ENCODE results near the gene TGFBI. TPM values are rescaled to one million over a fixed set of nuclear protein-coding genes. Genes with fewer than 3 reads are reported as not detected.

TGFBI gene
- total and polyA plus RNA-seq, 8 donors = 3.7 to 50.1 (median 14.3) TPM

DNA sequence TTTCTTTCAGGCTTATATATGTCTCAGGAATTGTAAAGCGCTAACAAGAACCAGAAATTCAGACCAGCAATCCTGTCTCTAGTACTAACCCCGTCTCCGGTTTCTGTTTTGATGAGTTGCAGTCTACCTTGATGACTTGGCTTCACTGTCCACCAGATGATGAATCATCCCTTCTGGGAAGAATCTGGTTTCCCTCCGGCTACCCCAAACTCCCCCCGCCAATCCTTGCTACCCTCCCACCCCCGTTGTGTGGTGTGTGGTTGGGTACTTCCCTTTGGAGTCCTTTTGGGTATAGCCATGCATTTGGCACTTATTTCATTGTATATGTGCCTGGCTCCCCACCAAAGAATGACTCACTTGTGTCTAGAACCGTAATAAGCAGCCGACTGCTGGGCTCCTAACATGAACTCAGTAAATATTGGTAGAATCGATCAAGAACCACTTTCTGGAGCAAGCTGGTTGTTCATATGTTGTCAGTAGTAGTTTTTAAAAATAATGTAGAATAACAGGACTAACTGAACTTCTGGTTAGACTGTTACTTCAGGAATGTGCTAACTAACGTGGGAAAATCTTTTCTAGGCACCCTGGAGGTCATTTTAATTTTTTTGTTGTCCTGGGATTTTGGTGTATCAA is 8.3 kb upstream of the TGFBI start:
- DNase-seq (peak in 3 of 6 donors; percentile 26 to 29 (median 27)), ATAC-seq (peak; percentile 50 to 72 (median 68)), FAIRE-seq (no peak)
- TF ChIP-seq, protein P1, sequence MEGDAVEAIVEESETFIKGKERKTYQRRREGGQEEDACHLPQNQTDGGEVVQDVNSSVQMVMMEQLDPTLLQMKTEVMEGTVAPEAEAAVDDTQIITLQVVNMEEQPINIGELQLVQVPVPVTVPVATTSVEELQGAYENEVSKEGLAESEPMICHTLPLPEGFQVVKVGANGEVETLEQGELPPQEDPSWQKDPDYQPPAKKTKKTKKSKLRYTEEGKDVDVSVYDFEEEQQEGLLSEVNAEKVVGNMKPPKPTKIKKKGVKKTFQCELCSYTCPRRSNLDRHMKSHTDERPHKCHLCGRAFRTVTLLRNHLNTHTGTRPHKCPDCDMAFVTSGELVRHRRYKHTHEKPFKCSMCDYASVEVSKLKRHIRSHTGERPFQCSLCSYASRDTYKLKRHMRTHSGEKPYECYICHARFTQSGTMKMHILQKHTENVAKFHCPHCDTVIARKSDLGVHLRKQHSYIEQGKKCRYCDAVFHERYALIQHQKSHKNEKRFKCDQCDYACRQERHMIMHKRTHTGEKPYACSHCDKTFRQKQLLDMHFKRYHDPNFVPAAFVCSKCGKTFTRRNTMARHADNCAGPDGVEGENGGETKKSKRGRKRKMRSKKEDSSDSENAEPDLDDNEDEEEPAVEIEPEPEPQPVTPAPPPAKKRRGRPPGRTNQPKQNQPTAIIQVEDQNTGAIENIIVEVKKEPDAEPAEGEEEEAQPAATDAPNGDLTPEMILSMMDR (IDR thresholded peaks at IDR 0.05) = no peak
- Histone ChIP-seq H3K27ac (peak overlapping the region in 1 of 4 donors; percentile 16), H3K9me3 (no peaks in the 10 kb centered on the region), H3K4me3 (no peak overlapping the region), H3K27me3 (no peaks in the 10 kb centered on the region), H3K36me3 (no peaks in the 10 kb centered on the region), H3K4me1 (peaks cover 0 to 7% (median 0%) of the 10 kb centered on the region in 3 donors)
- intact Hi-C loops (cut with DNase I) = no loop called here
- 59 to 65% methylated on average over 10 of the region's 10 CpGs for WGBS, 2 donors

DNA sequence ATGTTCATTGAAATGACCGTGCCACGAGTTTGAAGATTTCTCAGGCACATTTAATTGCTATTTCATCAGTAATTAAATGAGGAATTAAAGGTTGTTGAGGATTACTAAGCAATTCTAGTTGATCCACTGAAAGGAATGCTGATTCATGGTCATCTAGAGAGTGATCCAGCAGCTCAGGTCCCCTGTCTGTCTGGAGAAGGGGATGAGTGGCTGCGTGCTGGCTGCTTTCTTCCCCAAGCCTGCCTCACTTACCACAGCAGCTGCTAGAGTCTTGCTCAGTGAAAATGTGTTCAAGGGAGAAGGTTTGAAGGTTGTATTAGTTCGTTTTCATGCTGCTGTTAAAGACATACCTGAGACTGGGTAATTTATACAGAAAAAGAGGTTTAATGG is 7.8 kb upstream of the TGFBI start:
- no peaks in the 10 kb centered on the region for H3K36me3 ChIP-seq
- H3K4me3 ChIP-seq = no peak overlapping the region
- peaks cover 0 to 7% (median 0%) of the 10 kb centered on the region in 3 donors for H3K4me1 ChIP-seq
- intact Hi-C loops (cut with DNase I) = no loop called here
- ATAC-seq = peak in 1 of 4 donors; percentile 59
- 64 to 70% methylated on average over 4 of the region's 4 CpGs for WGBS, 2 donors
- H3K27ac ChIP-seq = no peak overlapping the region
- H3K9me3 ChIP-seq = no peaks in the 10 kb centered on the region
- no peak for DNase-seq
- no peak for FAIRE-seq
- no peaks in the 10 kb centered on the region for H3K27me3 ChIP-seq
- TF ChIP-seq, protein P1 (IDR thresholded peaks at IDR 0.05) = no peak

DNA sequence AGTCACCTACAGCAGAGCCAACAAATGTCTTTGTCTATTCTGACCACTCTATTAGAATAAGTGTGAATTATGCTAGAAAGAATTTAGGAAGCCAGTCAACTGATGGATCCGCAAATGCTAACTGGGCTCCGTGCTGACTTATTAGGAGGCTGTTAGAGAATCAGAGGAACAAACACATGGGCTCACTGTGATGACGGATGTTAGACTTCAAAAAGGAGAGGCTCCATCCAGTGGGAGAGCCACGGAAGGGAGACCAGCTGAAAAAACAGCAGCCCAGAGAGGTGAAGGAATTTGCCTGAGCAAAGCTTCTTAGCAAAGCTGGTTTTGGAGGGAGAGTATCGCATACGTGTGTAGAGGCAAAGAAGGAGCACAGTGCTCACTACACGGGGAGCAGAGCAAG is 5.8 kb upstream of the TGFBI start:
- H3K36me3 ChIP-seq = no peaks in the 10 kb centered on the region
- H3K27me3 ChIP-seq = no peaks in the 10 kb centered on the region
- H3K4me1 ChIP-seq = peaks cover 0 to 7% (median 0%) of the 10 kb centered on the region in 3 donors
- intact Hi-C loops (cut with DNase I) = no loop called here
- no peak for FAIRE-seq
- no peak overlapping the region for H3K27ac ChIP-seq
- TF ChIP-seq, protein P1 (IDR thresholded peaks at IDR 0.05) = no peak
- no peak for ATAC-seq
- WGBS, 2 donors = 88 to 89% methylated on average over 7 of the region's 7 CpGs
- DNase-seq = no peak
- no peaks in the 10 kb centered on the region for H3K9me3 ChIP-seq
- H3K4me3 ChIP-seq = no peak overlapping the region

DNA sequence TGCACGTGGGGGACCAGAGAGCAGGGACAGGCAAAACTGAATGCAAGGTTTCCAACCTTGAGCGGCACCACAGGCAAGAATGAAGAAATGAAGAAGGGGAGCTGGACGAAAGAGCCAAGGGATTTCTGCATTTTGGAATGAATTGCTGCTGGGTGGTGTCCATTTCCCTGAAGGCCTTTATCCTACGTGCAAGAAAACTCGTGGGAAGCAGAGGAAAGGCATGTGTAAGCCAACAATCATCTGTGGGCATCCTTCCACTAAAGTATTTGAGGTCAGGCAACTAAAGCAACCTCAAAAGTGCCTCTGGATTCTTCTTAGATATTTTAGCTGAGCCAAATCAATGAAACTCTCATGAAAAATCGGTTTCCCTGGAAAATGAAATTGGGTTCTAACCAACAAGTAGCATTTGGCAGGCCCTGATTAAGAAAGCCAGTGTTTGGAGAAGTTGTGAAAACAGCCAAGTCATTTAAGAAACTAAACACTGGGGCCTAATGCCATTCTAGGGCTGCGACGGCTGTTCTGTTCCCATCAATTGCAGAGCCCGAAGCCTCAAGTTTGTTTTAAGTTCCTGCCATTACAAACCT is 4.7 kb upstream of the TGFBI start:
- H3K27me3 ChIP-seq = no peaks in the 10 kb centered on the region
- no peaks in the 10 kb centered on the region for H3K36me3 ChIP-seq
- TF ChIP-seq, protein P1 (IDR thresholded peaks at IDR 0.05) = no peak
- H3K4me3 ChIP-seq = no peak overlapping the region
- no peak overlapping the region for H3K27ac ChIP-seq
- WGBS, 2 donors = 67 to 71% methylated on average over 9 of the region's 9 CpGs
- ATAC-seq (peak in 1 of 4 donors; percentile 26), FAIRE-seq (no peak), DNase-seq (peak in 1 of 6 donors; percentile 13)
- H3K9me3 ChIP-seq = no peaks in the 10 kb centered on the region
- peaks cover 0 to 7% (median under 1%) of the 10 kb centered on the region in 3 donors for H3K4me1 ChIP-seq
- intact Hi-C loops (cut with DNase I) = no loop called here

DNA sequence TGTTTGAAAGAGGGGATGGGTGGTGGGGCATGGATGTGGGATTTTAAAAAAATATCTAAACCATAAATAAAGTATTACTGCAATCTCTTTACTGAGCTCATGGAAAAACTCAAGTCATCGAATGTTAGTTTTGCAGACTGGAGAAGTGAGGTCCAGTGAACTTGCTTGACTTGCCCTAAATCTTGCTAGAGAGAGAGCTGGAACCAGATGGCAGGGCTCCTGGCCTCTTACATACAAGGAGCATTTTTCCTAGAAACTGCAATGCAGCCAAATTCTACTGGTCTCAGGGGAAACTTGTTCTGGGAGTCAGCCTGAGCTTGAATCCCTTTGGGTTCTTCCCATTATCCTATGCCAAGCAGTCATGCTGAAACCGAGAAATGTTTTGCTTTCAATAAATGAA is 2.9 kb upstream of the TGFBI start:
- TF ChIP-seq, protein P1 (IDR thresholded peaks at IDR 0.05) = no peak
- H3K27ac ChIP-seq = no peak overlapping the region
- peaks cover 0 to 4% (median 2%) of the 10 kb centered on the region in 3 donors for H3K4me1 ChIP-seq
- no peaks in the 10 kb centered on the region for H3K27me3 ChIP-seq
- H3K4me3 ChIP-seq = no peak overlapping the region
- H3K36me3 ChIP-seq = no peaks in the 10 kb centered on the region
- WGBS, 2 donors = 72 to 79% methylated on average over 2 of the region's 2 CpGs
- H3K9me3 ChIP-seq = no peaks in the 10 kb centered on the region
- FAIRE-seq = no peak
- no peak for ATAC-seq
- no peak for DNase-seq
- intact Hi-C loops (cut with DNase I) = no loop called here

All from pancreas (tissue), 10 donors.